Hepatocyte (in vitro differentiated cells): ENCODE measurements around the gene EXOC6B. TPM values are rescaled to one million over a fixed set of nuclear protein-coding genes. Genes with fewer than 3 reads are reported as not detected.

Source experiments
- DNase-seq: peaks from one replicate; pipeline ENCODE4 v3.0.0-alpha.2; 2016; ENCODE audit warnings: low spot score
- H2AFZ ChIP-seq: fragments of 200-600 bp; sonication (generic); 2 replicates; pipeline ENCODE4 v1.6.0; 2016; ENCODE audit warnings: antibody characterized with exemption, mild to moderate bottlenecking
- H3K27ac ChIP-seq: fragments of 200-600 bp; sonication (generic); 2 replicates; pipeline ENCODE4 v1.5.1; 2016; ENCODE audit warnings: mild to moderate bottlenecking
- H3K27me3 ChIP-seq: fragments of 200-600 bp; sonication (generic); 2 replicates; pipeline ENCODE4 v1.6.1; 2016
- H3K36me3 ChIP-seq: fragments of 200-600 bp; sonication (generic); replicated peaks from 2 replicates; pipeline ENCODE4 v1.5.1; 2016; ENCODE audit warnings: low read depth; ENCODE audit not compliant: insufficient read depth
- H3K4me1 ChIP-seq: fragments of 200-600 bp; sonication (generic); 2 replicates; pipeline ENCODE4 v1.5.1; 2016; ENCODE audit warnings: mild to moderate bottlenecking, moderate library complexity; ENCODE audit not compliant: insufficient read depth
- H3K4me2 ChIP-seq: fragments of 200-600 bp; sonication (generic); 2 replicates; pipeline ENCODE4 v1.6.0; 2016
- H3K4me3 ChIP-seq: fragments of 200-600 bp; sonication (generic); 2 replicates; pipeline ENCODE4 v1.5.1; 2016; ENCODE audit warnings: mild to moderate bottlenecking
- H3K79me2 ChIP-seq: fragments of 200-600 bp; sonication (generic); 2 replicates; pipeline ENCODE4 v1.6.0; 2017; ENCODE audit warnings: mild to moderate bottlenecking
- H3K9me2 ChIP-seq: fragments of 200-600 bp; sonication (generic); replicated peaks from 2 replicates; pipeline ENCODE4 v1.6.0; 2017; ENCODE audit warnings: mild to moderate bottlenecking; ENCODE audit not compliant: insufficient read depth
- H3K9me3 ChIP-seq: fragments of 200-600 bp; sonication (generic); 2 replicates; pipeline ENCODE4 v1.5.1; 2016; ENCODE audit warnings: low read depth, mild to moderate bottlenecking
- H4K20me1 ChIP-seq: fragments of 200-600 bp; sonication (generic); 2 replicates; pipeline ENCODE4 v1.6.0; 2016; ENCODE audit warnings: mild to moderate bottlenecking; ENCODE audit not compliant: insufficient read depth, poor library complexity, severe bottlenecking
- CTCF ChIP-seq: fragments of 200-600 bp; sonication (generic); IDR thresholded peaks from 2 replicates; pipeline ENCODE4 v1.5.1; 2016; ENCODE audit warnings: antibody characterized with exemption, mild to moderate bottlenecking; ENCODE audit not compliant: poor library complexity
- EZH2 ChIP-seq: fragments of 200-600 bp; sonication (generic); IDR thresholded peaks from 2 replicates; pipeline ENCODE4 v1.6.1; 2016; ENCODE audit warnings: antibody characterized with exemption, mild to moderate bottlenecking, borderline replicate concordance
- EZH2phosphoT487 ChIP-seq: fragments of 200-600 bp; sonication (generic); IDR thresholded peaks from one replicate; pipeline ENCODE4 v1.6.1; 2018; ENCODE audit warnings: antibody characterized with exemption, mild to moderate bottlenecking, low read depth, moderate library complexity; ENCODE audit not compliant: unreplicated experiment, severe bottlenecking
- WGBS: methylation state at CpG from one replicate; pipeline ENCODE4 v1.1.6; 2016; ENCODE audit warnings: low lambda C conversion rate; ENCODE audit errors: missing lambda C conversion rate; 5-methylcytosine and 5-hydroxymethylcytosine counted together
- polyA plus RNA-seq: library from polyadenylated mRNA; unstranded; fragments of >200 nt; fragmentation: Nextera tagmentation; extraction: Ambion mirVana; gene quantifications from 2 replicates; pipeline ENCODE4 v1.2.1, GENCODE V29; 2016
- total RNA-seq: library from RNA; depleted of rRNA; stranded (reverse); fragments of >200 nt; gene quantifications from 2 replicates; pipeline ENCODE4 v1.2.3, GENCODE V29; 2014

EXOC6B gene
- total and polyA plus RNA-seq, 2 experiments from 2014 or later = 11.8 to 36.2 TPM

- Histone ChIP-seq H3K9me2 (no peaks in the 10 kb centered on the region), H3K9me3 (no peaks in the 10 kb centered on the region), H3K4me2 (no peak overlapping the region), H3K4me1 (no peaks in the 10 kb centered on the region), H4K20me1 (no peaks in the 10 kb centered on the region), H3K4me3 (no peak overlapping the region), H2AFZ (no peak overlapping the region), H3K36me3 (no peaks in the 10 kb centered on the region), H3K79me2 (no peaks in the 10 kb centered on the region), H3K27ac (no peak overlapping the region), H3K27me3 (no peaks in the 10 kb centered on the region)
- DNase-seq = no peak
- TF ChIP-seq EZH2phosphoT487 (no peak), CTCF (no peak), EZH2 (no peak)
- WGBS = 100% methylated on average over 1 of the region's 1 CpG
These were observed 412.1 kb downstream of the EXOC6B start for GRCh38 chr2:72413716-72414115.

- H3K9me2 ChIP-seq = no peaks in the 10 kb centered on the region
- 69% methylated on average over 1 of the region's 1 CpG for WGBS
- H3K4me2 ChIP-seq = no peak overlapping the region
- no peaks in the 10 kb centered on the region for H3K4me1 ChIP-seq
- H3K27me3 ChIP-seq = no peaks in the 10 kb centered on the region
- no peaks in the 10 kb centered on the region for H3K79me2 ChIP-seq
- H4K20me1 ChIP-seq = no peaks in the 10 kb centered on the region
- H3K9me3 ChIP-seq = no peaks in the 10 kb centered on the region
- no peak overlapping the region for H3K4me3 ChIP-seq
- H3K27ac ChIP-seq = no peak overlapping the region
- H3K36me3 ChIP-seq = no peaks in the 10 kb centered on the region
- TF ChIP-seq EZH2 = no peak
- no peak for TF ChIP-seq EZH2phosphoT487
- no peak for TF ChIP-seq CTCF
- no peak for DNase-seq
- H2AFZ ChIP-seq = no peak overlapping the region
These were observed 413.6 kb downstream of the EXOC6B start for GRCh38 chr2:72412214-72412613.

- no peak for DNase-seq
- Histone ChIP-seq H3K79me2 (peaks cover 4% of the 10 kb centered on the region), H3K9me2 (no peaks in the 10 kb centered on the region), H3K36me3 (no peaks in the 10 kb centered on the region), H3K4me2 (no peak overlapping the region), H3K27ac (no peak overlapping the region), H3K9me3 (no peaks in the 10 kb centered on the region), H4K20me1 (no peaks in the 10 kb centered on the region), H3K27me3 (no peaks in the 10 kb centered on the region), H2AFZ (no peak overlapping the region), H3K4me1 (no peaks in the 10 kb centered on the region), H3K4me3 (no peak overlapping the region)
- TF ChIP-seq EZH2phosphoT487 (no peak), CTCF (no peak), EZH2 (no peak)
These were observed 426.0 kb downstream of the EXOC6B start for GRCh38 chr2:72399879-72400278.

- H3K27ac ChIP-seq = peak overlapping the region; percentile 58
- H2AFZ ChIP-seq = no peak overlapping the region
- H3K27me3 ChIP-seq = no peaks in the 10 kb centered on the region
- H4K20me1 ChIP-seq = no peaks in the 10 kb centered on the region
- H3K79me2 ChIP-seq = no peaks in the 10 kb centered on the region
- 41% methylated on average over 1 of the region's 1 CpG for WGBS
- peak; percentile 7 for DNase-seq
- no peak for TF ChIP-seq CTCF
- TF ChIP-seq EZH2phosphoT487 = no peak
- no peak for TF ChIP-seq EZH2
- H3K4me2 ChIP-seq = peak overlapping the region; percentile 4
- no peaks in the 10 kb centered on the region for H3K4me1 ChIP-seq
- H3K9me3 ChIP-seq = no peaks in the 10 kb centered on the region
- no peaks in the 10 kb centered on the region for H3K9me2 ChIP-seq
- no peak overlapping the region for H3K4me3 ChIP-seq
- H3K36me3 ChIP-seq = no peaks in the 10 kb centered on the region
These were observed 430.7 kb downstream of the EXOC6B start for GRCh38 chr2:72395096-72395495.
